Vagina (tissue), 2 donors: ENCODE measurements around the gene MORN4.

ENCODE experiments used
- POLR2A ChIP-seq, 2 donors: fragments of 450-650 bp; IDR thresholded peaks; one replicate each; pipeline ENCODE4 v1.6.1; 2017; ENCODE audit warnings: antibody characterized with exemption in 2 of 2, mild to moderate bottlenecking in 2 of 2, moderate library complexity in 2 of 2
- TF ChIP-seq, protein P1 (sequence below), 3 experiments: fragments of 450-650 bp in 2 of 3; fragments of 200-600 bp in 1 of 3; sonication (generic) in 1 of 3; IDR thresholded peaks; one replicate each; pipeline ENCODE4 v1.5.1; 2017 to 2019; ENCODE audit warnings: antibody characterized with exemption in 3 of 3, mild to moderate bottlenecking in 2 of 3, moderate library complexity in 2 of 3

DNA sequence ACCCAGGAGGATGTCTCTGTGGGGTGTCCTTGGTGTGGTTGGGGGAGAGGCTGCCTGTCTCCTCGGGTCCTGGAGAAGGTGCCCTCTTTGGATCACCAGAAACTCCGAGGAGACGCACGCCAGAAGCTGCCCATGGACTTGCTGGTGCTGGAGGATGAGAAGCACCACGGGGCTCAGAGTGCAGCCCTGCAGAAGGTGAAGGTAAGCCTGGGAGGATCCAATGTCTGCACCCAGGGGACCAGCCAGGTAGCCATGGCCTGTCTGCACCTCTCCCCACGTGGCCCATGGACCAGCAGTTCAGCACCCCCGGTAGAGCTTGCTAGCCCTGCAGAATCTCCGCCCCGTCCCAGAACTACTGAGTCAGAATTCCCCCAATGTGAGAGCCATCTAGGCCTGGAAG is 55.6 kb downstream of the MORN4 start:
- TF ChIP-seq POLR2A (IDR thresholded peaks at IDR 0.05), result no peak
- TF ChIP-seq, protein P1, sequence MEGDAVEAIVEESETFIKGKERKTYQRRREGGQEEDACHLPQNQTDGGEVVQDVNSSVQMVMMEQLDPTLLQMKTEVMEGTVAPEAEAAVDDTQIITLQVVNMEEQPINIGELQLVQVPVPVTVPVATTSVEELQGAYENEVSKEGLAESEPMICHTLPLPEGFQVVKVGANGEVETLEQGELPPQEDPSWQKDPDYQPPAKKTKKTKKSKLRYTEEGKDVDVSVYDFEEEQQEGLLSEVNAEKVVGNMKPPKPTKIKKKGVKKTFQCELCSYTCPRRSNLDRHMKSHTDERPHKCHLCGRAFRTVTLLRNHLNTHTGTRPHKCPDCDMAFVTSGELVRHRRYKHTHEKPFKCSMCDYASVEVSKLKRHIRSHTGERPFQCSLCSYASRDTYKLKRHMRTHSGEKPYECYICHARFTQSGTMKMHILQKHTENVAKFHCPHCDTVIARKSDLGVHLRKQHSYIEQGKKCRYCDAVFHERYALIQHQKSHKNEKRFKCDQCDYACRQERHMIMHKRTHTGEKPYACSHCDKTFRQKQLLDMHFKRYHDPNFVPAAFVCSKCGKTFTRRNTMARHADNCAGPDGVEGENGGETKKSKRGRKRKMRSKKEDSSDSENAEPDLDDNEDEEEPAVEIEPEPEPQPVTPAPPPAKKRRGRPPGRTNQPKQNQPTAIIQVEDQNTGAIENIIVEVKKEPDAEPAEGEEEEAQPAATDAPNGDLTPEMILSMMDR (IDR thresholded peaks at IDR 0.05), result no peak
